GM20000 (cell line): ENCODE data around the gene ATP2A1.

Experiments
- DNase-seq: peaks from one replicate; pipeline ENCODE4 v3.0.0; 2012; ENCODE audit warnings: low spot score
- TF ChIP-seq, protein P1 (sequence below): IDR thresholded peaks from 2 replicates; pipeline ENCODE4 v1.5.1; 2012; ENCODE audit warnings: mild to moderate bottlenecking, control low read depth; ENCODE audit errors: extremely low read depth, missing control alignments

ATP2A1 gene

DNA sequence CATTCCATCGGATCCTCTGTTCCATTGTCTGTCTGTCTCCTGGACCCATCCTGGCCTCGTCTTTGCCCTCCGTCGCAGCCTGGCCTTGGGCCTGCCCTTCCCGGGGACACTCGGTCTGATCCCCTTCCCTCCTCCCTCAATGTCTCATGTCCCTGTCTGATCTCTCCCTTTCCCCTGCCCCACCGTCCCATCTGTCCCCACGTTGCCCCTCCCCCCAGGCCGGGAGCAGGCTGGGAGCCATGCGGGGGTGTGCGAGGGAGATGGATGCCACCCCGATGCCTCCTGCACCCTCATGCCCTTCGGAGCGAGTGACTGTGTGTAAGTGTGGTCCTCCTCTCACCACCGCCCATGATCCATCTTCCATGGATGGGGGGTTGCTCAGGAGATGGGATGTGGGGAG, 5.3 kb upstream of the ATP2A1 start:
- no peak for DNase-seq
- TF ChIP-seq, protein P1, sequence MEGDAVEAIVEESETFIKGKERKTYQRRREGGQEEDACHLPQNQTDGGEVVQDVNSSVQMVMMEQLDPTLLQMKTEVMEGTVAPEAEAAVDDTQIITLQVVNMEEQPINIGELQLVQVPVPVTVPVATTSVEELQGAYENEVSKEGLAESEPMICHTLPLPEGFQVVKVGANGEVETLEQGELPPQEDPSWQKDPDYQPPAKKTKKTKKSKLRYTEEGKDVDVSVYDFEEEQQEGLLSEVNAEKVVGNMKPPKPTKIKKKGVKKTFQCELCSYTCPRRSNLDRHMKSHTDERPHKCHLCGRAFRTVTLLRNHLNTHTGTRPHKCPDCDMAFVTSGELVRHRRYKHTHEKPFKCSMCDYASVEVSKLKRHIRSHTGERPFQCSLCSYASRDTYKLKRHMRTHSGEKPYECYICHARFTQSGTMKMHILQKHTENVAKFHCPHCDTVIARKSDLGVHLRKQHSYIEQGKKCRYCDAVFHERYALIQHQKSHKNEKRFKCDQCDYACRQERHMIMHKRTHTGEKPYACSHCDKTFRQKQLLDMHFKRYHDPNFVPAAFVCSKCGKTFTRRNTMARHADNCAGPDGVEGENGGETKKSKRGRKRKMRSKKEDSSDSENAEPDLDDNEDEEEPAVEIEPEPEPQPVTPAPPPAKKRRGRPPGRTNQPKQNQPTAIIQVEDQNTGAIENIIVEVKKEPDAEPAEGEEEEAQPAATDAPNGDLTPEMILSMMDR: no peak

DNA sequence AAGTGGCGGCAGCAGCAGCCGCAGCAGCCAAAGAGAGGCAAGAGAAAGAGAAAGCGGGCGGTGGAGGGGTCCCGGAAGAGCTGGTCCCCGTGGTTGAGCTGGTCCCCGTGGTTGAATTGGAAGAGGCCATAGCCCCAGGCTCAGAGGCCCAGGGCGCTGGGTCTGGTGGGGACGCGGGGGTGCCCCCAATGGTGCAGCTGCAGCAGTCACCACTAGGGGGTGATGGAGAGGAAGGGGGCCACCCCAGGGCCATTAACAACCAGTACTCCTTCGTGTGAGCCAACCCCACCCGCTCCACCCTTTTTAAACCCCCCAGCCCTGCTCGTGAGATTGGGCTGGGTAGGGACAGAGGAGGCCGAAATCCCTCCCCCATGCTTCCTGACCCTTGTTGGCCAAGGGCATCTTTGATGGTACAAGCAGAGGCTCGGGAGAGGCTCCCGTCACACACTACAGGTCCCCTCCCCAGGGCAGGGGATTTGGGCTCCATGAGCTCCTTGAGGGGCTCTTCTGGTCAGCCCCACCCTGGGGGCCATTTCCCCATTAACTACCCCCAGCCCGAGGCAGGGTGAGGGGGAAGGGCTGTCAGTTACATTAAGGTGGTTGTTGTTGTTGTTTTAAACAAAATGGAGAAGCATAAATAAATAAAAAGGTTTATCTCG, 4.6 kb upstream of the ATP2A1 start:
- peak; percentile 81 for DNase-seq
- TF ChIP-seq, protein P1: peak; percentile 51

DNA sequence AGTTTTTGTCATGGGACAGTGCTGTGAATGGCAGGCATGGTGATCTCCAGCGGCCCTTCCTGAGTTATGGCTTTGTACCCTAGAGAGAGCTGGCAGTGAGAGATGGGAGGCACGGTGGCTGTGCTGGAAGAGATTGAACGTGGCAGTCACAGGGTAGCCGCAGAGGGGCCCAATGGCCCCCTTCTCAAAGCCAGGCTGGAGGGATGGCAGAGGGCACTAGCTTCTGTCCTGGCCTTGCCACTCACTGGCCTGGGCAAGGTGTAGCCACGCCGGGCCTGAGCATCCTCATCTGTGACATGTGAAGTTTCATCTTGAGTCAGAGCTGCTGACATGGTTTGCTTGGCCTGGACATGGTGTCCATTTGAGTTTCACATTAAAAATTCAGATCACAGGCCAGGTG, 3.9 kb upstream of the ATP2A1 start:
- no peak for DNase-seq
- TF ChIP-seq, protein P1: no peak

DNA sequence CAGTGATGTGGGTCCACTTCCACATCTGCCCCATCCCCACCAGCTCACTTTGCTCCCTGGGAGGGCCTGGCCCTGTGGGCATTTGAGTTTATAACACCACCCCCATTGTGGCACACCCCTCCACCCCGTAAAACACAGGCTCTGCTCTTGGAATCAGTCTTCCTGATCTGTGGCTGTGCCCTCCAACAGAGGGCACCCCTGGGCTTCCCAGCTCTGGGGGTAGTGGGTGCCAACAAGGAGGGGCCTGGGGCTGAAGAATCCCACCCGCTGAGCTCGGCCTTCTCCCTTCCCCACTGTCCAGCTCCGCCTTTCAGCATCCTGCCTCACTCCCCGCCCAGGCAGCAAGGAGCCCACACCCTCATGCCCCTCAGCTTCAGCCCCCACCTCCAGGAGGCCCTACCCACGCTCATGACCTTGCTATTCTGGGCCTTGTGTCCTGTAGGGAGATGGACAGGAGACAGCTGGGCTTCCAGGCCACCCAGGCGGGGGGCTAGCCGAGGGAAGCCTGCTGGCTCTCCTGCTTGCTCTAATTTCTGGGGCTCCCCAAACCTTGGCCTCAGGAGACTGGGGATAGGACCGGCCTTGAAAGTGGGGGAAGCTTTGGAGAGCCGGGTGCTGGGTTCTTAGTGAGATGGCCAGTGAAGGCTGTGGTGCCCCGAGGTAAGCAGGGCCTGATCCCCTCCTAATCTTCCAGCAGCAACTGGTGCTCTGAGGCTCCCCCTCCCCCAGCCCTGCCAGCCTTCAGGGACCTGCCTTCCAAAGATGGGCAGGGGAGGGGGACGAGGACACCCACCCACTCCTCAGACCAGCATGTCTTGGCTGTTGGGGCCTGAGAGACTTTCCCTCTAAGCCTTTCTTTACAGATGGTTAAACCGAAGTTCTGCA, 2.9 kb upstream of the ATP2A1 start:
- DNase-seq: no peak

DNA sequence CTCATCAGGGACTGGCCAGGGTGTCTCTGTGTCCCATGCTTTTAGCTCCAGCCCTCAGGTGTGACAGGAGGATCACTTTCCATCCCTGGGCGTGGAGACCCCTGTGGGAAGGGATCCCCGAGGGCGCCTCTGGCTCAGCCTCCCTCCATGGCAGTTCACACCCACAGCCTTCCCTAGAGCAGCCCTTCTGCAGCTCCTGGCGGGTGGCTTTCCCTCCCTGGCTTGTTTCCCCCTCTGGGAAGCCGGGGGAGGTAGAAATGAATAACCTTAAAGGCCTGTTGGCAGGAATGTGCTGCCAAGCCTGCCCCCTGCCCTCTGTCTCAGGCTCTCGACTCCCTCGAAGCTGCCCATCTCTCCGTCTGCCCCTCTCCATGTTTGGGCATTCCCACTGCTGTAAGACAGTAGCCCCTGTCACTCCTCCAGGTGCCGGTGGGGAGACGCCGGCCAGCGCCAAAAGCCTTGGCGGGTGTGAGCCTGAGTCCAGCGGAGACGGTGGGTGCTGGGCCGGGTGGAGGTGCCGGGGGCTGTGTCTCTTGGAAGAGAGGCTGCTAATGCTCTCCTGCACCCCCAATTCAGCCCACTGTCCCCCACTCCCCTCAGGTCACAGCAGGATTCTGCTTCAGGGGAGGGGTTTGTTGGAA, 2.1 kb upstream of the ATP2A1 start:
- no peak for DNase-seq

More for the DNA sequence above, 2.9 kb upstream of the ATP2A1 start:
- TF ChIP-seq, protein P1: no peak

DNA sequence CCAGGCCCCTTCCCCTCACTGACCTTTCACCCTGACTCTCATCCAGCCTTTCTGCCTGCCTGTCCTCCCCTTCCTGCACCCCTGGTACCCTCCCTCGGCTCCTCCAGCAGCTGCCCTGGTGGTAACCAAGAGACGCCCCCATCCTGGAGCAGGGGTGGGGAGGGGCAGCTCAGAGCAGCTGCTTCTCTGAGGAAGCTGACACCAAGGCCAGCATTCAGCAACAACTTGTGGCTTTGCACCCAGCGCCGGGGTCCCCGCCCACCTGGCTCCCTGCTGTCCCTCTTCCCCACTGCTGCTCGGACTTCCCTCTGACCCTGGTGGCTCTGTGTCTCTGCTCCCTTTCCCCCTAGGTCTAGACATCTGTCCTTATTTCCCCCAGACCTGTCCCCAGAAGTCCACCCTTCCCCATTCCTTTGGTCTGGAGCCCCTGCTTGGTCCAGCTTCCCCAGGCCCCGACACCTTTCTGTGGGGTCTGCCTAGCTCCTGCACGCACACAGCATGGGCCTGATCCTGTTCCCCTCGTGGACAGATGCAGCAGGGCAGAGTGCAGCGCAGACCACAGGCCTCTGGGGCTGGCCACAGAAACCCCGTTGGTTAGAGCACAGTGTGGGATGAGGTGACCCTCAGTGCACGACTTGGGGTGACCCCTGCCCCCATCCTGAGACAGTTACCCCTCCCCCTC, 1.2 kb upstream of the ATP2A1 start:
- TF ChIP-seq, protein P1: no peak
- peak; percentile 41 for DNase-seq

More for the DNA sequence above, 2.1 kb upstream of the ATP2A1 start:
- TF ChIP-seq, protein P1: no peak
